Mesothelial cell of epicardium (in vitro differentiated cells): ENCODE data around the gene RBM12. TPM values are rescaled to one million over a fixed set of nuclear protein-coding genes. Genes with fewer than 3 reads are reported as not detected.

ENCODE experiments used
- DNase-seq, 2 experiments: peaks; one replicate each; pipeline ENCODE4 v3.0.0; 2021; ENCODE audit warnings: low spot score in 2 of 2; ENCODE audit not compliant: unreplicated experiment in 2 of 2
- H3K27ac Mint-ChIP-seq: 2 replicates; pipeline ENCODE4 v1.8.0; 2021; ENCODE audit warnings: mixed read lengths
- H3K27me3 Mint-ChIP-seq: 2 replicates; pipeline ENCODE4 v1.8.0; 2021; ENCODE audit warnings: low read depth, mixed read lengths
- H3K36me3 Mint-ChIP-seq: 2 replicates; pipeline ENCODE4 v1.8.0; 2021; ENCODE audit warnings: mixed read lengths
- H3K4me1 Mint-ChIP-seq: 2 replicates; pipeline ENCODE4 v1.8.0; 2021; ENCODE audit warnings: mixed read lengths
- H3K4me3 Mint-ChIP-seq: 2 replicates; pipeline ENCODE4 v1.8.0; 2021; ENCODE audit warnings: mild to moderate bottlenecking, moderate library complexity, mixed read lengths
- H3K9me3 Mint-ChIP-seq: 2 replicates; pipeline ENCODE4 v1.8.0; 2021; ENCODE audit warnings: mixed read lengths
- CTCF ChIP-seq: fragments of 200-600 bp; sonication (generic); IDR thresholded peaks from one replicate; pipeline ENCODE4 v1.5.0; 2021; ENCODE audit warnings: antibody characterized with exemption; ENCODE audit not compliant: unreplicated experiment
- total RNA-seq: library from RNA; stranded (reverse); gene quantifications from 3 replicates; pipeline ENCODE4 v1.2.1, GENCODE V29; 2021

The RBM12 gene
- total RNA-seq, 1 donor from 2014 or later, result 154 TPM

- no peak overlapping the region for H3K27ac Mint-ChIP-seq
- H3K9me3 Mint-ChIP-seq, result no peaks in the 10 kb centered on the region
- peaks cover 23% of the 10 kb centered on the region for H3K4me1 Mint-ChIP-seq
- peaks cover 5% of the 10 kb centered on the region for H3K36me3 Mint-ChIP-seq
- peaks cover 10% of the 10 kb centered on the region for H3K27me3 Mint-ChIP-seq
- no peak for TF ChIP-seq CTCF
- peak overlapping the region; percentile 76 for H3K4me3 Mint-ChIP-seq
- no peak for DNase-seq
Measured at GRCh38 chr20:35618263-35619131, 46.2 kb downstream of the RBM12 start.

GRCh38 chr20:35617397-35618262, 47.1 kb downstream of the RBM12 start:
- no peak for DNase-seq
- H3K27ac Mint-ChIP-seq, result peak overlapping the region; percentile 69
- peaks cover 5% of the 10 kb centered on the region for H3K36me3 Mint-ChIP-seq
- peaks cover 23% of the 10 kb centered on the region for H3K4me1 Mint-ChIP-seq
- H3K4me3 Mint-ChIP-seq, result peak overlapping the region; percentile 76
- H3K27me3 Mint-ChIP-seq, result peaks cover 10% of the 10 kb centered on the region
- H3K9me3 Mint-ChIP-seq, result no peaks in the 10 kb centered on the region
- TF ChIP-seq CTCF, result no peak

GRCh38 chr20:35616465-35617396, 48.0 kb downstream of the RBM12 start:
- peaks cover 10% of the 10 kb centered on the region for H3K27me3 Mint-ChIP-seq
- peaks cover 4% of the 10 kb centered on the region for H3K36me3 Mint-ChIP-seq
- H3K4me3 Mint-ChIP-seq, result peak overlapping the region; percentile 76
- DNase-seq, result peak; percentile 53 to 76
- no peaks in the 10 kb centered on the region for H3K9me3 Mint-ChIP-seq
- TF ChIP-seq CTCF, result no peak
- H3K4me1 Mint-ChIP-seq, result peaks cover 23% of the 10 kb centered on the region
- peak overlapping the region; percentile 89 for H3K27ac Mint-ChIP-seq

GRCh38 chr20:35615667-35616464, 48.8 kb downstream of the RBM12 start, which contains the start of gene SPAG4:
Gene SPAG4 (plus strand): TSS chr20:35615829. CDS start chr20:35616004, 175 bp downstream.
- H3K9me3 Mint-ChIP-seq, result no peaks in the 10 kb centered on the region
- peak within 1 kb of the TSS; percentile 92 for H3K27ac Mint-ChIP-seq
- H3K27me3 Mint-ChIP-seq, result peaks cover 10% of the 10 kb centered on the region
- H3K36me3 Mint-ChIP-seq, result no peaks in the 10 kb centered on the region
- TF ChIP-seq CTCF, result no peak
- DNase-seq, result peak; percentile 93 to 96
- H3K4me1 Mint-ChIP-seq, result peaks cover 23% of the 10 kb centered on the region
- peak within 1 kb of the TSS; percentile 76 for H3K4me3 Mint-ChIP-seq
